Anterior cingulate cortex (tissue), 58 donors: ENCODE results near the gene BHLHE23.
"Not testable (repeated sequence)": the region's sequence is repeated elsewhere in the genome, so short reads cannot be mapped to it uniquely, and the experiment has no call there.

Experiments used
- DNase-seq, 58 donors: peaks; one replicate each; lab custom pipeline; 2025; lab: John Stamatoyannopoulos, UW

BHLHE23 gene

GRCh38 chr20:63043348-63044203 lies 36.8 kb upstream of the BHLHE23 start:
- DNase-seq = no peak

- DNase-seq = no peak
These were observed 35.8 kb upstream of the BHLHE23 start for GRCh38 chr20:63042448-63043071.

DNA sequence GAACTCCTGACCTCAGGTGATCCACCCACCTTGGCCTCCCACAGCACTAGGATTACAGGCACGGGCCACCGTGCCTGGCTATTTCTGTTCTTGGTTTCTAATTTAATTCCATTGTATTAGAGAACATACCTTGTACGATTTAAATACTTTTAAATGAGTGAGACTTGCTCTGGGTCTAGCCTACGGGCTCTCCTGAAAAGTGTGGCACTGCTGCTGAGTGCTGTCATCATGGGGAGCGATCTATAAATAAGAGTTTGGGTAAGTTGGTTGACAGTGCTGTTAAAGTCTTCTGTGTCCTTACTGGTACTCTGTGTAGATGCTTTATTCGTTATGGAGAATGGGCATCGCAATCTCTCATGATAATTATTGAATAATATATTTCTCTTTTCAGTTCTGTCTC lies 35.0 kb upstream of the BHLHE23 start:
- no peak for DNase-seq

- DNase-seq = no peak
These were observed 31.0 kb upstream of the BHLHE23 start for GRCh38 chr20:63037669-63038268.

GRCh38 chr20:63036291-63036690 lies 29.5 kb upstream of the BHLHE23 start:
- no peak for DNase-seq

GRCh38 chr20:63035603-63036185 lies 28.9 kb upstream of the BHLHE23 start:
- no peak for DNase-seq

DNA sequence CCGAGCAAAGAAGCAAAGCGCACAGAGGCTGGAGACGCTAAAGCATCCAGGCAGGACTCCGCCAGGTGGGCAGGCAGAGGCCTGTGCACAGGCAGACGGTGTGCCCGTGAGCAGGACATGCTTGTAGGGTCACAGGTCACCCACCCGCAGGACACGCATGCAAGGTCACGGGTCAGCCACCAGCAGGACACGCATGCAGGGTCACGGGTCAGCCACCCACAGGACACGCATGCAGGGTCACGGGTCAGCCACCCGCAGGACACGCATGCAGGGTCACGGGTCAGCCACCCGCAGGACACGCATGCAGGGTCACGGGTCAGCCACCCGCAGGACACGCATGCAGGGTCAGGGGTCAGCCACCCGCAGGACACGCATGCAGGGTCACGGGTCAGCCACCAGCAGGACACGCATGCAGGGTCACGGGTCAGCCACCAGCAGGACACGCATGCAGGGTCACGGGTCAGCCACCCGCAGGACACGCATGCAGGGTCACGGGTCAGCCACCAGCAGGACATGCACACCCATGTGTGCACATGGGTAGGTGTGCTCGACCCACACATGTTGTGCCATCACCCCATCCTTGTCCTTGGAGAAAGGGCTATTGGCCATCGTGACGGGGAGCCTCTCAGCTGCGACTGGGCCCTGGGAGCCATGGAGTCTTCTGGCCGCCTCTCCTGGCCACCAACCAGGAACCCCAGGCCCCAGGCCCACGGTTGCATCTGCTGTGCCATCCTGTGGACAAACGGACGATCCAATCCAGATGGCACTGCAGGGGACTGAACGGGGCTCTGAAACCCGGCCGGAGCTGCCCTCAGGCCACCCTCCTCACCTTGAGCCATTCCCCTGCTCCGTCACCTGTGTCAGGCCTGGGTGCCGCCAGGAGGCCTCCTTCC lies 28.2 kb upstream of the BHLHE23 start:
- not testable (repeated sequence) for DNase-seq

DNA sequence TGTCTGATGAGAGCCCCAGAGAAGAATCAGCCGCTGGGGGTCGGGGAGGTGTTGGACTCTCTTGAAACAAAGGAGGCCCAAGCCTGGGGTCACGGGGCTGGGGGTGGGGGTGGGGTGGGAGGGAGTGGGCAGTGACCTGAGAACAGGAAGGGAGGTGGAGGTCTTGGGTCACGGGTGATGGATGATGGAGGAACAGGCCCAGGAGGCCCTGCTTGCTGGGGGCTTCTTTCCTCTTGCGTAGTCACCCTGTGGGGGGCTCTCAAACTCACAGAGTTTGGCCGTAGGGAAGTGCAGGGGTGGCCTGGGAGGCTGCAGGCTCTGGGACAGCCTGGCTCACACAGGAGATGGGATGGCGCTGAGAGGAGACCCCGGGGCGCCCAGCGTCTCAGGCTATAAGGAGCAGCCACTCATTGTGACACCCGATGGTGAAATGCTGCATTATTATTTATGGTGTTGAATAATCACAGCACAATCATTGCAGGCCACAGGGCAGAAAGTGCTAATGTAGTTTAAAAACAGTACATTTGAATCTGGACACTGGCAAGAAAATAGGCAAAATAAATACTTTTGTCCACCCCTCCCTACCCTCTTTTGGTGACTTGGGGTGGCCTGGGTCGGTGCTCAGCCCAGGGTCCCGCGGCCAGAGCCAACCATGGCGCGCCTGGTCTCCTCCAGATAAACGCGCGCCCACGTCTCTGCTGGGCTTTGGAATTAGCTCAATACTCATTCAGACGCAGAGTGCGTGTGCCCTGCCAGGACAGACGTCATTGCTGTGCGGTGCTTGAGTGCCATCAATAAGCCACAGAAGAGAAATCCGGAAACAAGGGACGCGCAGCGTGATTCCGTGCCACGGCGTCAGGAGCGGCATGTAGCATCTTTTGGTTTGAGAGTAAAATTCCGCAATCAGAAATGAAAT lies 27.3 kb upstream of the BHLHE23 start:
- DNase-seq = no peak

DNA sequence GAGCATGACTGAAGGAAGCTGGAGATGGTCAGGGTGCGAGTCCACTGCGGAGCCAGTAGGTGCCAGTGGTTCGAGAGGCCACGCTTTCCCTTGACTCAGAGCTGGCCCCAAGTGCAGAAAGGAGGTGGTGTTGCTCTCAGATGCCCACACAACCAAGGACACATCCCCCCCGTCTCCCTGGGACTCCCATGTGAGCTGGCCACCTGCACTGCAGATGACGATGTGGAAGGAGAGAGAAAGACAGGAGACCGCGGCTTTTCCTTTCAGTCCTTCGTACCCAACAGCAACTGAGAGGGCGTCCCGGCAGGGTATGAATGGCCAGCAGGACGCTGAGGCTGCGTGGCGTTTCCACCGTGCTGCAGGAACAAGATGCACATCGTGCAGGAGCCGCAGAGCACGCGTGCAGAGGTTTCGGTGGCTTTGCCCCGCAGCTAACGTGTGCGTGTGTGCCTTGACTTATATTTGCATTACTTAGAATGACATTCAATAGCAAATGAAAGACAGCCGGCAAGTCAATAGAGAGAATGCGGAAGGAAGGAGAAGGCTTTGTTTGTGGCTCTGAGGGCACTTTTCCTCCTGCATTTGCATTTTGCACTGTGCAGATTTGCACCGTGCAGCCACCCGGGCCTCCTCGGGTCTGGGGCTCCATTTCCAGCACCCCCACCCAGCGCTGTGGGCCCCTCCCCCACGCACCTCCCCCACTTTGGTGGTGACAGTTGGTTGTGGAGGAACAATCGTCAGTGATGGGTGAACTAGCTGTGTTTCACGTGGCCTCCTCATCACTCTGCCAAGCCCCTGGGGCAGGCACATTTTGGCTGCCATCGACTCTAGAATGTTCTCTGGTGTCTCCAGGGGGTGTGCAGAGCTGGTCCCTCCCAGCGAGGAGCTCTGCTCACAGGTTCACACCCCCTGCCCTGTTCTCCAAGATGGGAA lies 26.4 kb upstream of the BHLHE23 start:
- no peak for DNase-seq

DNA sequence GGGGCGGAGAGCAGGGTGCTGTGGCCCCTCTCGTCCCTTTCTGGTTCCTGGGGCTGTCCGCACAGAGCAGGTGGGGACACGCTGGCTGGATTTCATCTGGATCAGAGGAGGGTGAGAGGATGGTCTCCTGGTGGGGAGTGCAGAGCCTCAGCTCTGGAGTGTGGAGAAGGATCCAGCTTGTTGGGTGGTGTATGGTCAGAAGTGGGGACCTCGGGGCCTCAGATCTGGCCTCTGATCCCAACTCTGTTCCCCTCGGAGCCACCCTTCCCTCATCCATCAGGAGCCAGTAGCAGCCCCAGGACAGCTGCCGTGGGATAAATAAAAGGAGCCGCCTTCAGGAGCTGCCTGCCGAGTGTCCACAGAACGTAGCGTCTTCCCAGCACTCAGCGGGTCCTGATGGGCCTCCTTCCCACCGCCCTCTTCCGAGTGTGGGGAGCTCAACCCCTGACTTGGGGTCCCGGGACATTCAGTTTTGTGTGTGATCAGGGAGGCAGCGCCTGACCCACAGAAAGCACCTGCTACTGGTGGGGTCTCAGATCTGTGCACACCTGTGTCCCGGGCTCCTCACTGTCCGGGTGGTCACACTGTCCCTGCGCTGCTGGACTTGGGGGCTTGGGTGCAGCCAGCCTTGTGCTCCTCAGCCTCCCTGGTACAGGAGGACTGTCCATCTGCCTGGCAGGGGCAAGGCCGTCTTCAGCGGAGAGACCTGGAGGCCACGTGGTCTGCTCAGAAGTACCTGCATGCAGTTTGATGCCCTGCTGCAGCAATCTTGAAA lies 25.4 kb upstream of the BHLHE23 start:
- no peak for DNase-seq

DNA sequence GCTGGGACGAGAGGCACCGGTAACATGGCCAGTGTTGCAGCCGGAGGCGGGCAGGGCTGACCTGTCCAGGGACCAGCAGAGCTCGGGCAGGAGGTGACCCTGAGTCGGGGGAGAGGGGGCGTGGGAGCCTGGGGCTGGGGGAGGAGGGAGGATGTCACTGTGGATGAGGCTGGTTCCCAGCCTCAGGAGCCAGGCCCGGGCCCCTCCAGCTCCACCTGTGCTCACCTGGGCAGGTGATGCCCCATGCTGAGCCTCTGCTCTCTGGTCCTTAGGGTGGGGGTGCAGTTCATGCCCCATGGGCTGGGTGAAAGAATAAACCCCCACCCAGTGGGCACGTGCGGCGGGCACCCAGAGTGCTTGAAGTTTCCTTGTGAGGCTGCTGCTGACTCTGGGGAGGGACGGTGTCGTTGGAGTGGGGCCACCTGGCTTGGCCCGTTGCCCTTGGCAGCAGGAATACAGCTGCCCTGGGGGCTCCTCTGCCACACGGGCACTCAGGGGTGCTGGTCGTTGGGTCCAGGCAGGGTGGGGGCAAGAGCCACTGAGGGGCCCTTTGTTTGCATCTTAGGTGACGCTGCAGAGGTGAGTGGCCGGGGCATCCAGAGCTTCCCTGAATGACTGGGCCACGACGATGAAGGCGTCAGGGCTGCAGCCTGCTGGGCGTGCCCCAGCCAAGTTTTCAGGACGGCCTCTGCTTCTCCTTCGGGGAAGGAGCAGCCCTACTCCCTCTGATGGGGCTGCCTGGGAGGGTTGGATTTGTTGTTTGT lies 24.7 kb upstream of the BHLHE23 start:
- DNase-seq = no peak

GRCh38 chr20:63029358-63030121 lies 22.8 kb upstream of the BHLHE23 start:
- no peak for DNase-seq

- no peak for DNase-seq
These were observed 21.7 kb upstream of the BHLHE23 start for GRCh38 chr20:63028461-63028921.

DNA sequence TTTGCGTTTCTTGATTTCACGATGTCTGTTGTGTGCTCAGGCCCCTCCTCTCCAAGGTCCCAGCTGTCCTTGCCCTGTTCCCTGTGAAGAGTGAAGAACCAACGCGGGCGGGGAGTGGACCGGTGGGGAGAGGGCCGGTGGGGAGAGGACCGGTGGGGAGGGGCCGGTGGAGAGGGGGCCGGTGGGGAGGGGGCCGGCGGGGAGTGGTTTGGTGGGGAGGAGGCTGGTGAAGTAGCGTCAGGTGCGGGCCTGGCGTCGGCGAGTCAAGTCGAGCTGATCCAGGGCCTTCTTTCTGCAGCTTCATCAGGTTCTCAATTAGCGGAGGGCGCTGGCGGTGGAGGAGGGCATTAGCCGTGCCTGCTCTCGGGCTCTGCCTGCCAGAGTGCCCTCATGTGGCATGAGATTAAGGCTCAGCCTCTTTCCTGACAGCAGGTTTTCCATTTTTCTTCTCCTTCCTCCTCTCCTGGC lies 21.2 kb upstream of the BHLHE23 start:
- no peak for DNase-seq

DNA sequence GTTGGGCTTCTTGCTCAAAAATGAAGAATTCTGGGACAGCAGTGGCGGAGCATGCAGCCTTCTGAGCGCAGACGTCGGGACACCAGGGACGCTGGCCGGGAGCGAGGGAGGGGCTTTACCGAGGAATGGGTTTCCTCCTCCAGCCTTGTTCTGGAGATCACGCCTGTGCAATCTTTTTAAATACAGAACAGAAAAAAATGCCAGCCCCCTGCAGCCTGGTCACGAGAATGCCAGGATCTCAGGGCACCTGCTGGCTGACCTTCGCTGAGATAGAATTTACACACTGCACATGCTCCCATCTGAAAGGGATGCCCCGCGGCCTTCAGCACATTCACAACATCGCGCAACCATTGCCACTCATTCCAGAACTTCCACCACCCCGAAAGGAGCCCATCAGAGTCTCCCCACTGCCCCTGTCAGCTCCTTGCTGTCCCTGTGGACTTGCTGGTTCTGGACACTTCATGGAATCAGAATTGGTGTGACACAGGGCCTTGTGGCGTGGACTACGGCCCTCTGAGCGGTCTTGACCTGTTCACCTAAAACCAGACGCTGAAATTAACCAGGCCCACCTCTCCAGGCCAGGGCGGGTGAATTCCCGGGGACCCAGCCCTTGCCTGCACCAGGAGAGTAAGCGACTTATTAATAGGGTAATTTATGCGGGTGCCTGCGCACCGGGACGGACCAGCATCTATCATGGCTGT lies 20.6 kb upstream of the BHLHE23 start:
- no peak for DNase-seq
